Activated B cell treated with CpG ODN at 0.5 μM for 24 hours (primary cell): ENCODE results near the gene IRX5. TPM values are rescaled to one million over a fixed set of nuclear protein-coding genes. Genes with fewer than 3 reads are reported as not detected.

Experiments
- ATAC-seq: fragments of 200-7000 bp; cut with Tn5 transposase; one replicate; pipeline ENCODE4 v1.10.0; 2021; ENCODE audit warnings: low read depth, mild to moderate bottlenecking, moderate library complexity
- CTCF ChIA-PET: fragments of 350-600 bp; sonication (Branson Sonifier 250); formaldehyde crosslinking; loops from one replicate; lab custom pipeline; 2021; ENCODE audit warnings: antibody characterized with exemption; lab: Charles Lee
- POLR2A ChIA-PET: fragments of 350-600 bp; sonication (Branson Sonifier 250); formaldehyde crosslinking; loops from one replicate; lab custom pipeline; 2021; ENCODE audit warnings: antibody characterized with exemption; lab: Charles Lee
- DNase-seq: peaks from one replicate; pipeline ENCODE4 v3.0.0; 2022
- H3K27ac Mint-ChIP-seq: one replicate; pipeline ENCODE4 v1.8.0; 2020; ENCODE audit warnings: mixed read lengths
- H3K27me3 Mint-ChIP-seq: one replicate; pipeline ENCODE4 v1.8.0; 2021; ENCODE audit warnings: mixed read lengths
- H3K36me3 Mint-ChIP-seq: one replicate; pipeline ENCODE4 v1.8.0; 2021; ENCODE audit warnings: low read depth, mixed read lengths
- H3K4me1 Mint-ChIP-seq: one replicate; pipeline ENCODE4 v1.8.0; 2021; ENCODE audit warnings: mixed read lengths
- H3K4me3 Mint-ChIP-seq: one replicate; pipeline ENCODE4 v1.8.0; 2020; ENCODE audit warnings: mild to moderate bottlenecking, mixed read lengths
- H3K9me3 Mint-ChIP-seq: one replicate; pipeline ENCODE4 v1.8.0; 2020; ENCODE audit warnings: mixed read lengths
- intact Hi-C: fragments of 100-400 bp; cut with micrococcal nuclease; formaldehyde crosslinking; loops from one replicate; pipeline ENCODE4 v1.15.1; 2024
- total RNA-seq: library from RNA; stranded (reverse); gene quantifications from 2 replicates; pipeline ENCODE4 v1.2.3, GENCODE V29; 2022
- TF ChIP-seq, protein P1 (sequence below): fragments of 200-600 bp; IDR thresholded peaks from one replicate; pipeline ENCODE4 v1.8.0; 2022; ENCODE audit warnings: antibody characterized with exemption, mild to moderate bottlenecking

The IRX5 gene
- total RNA-seq, 1 donor from 2014 or later = not detected

DNA sequence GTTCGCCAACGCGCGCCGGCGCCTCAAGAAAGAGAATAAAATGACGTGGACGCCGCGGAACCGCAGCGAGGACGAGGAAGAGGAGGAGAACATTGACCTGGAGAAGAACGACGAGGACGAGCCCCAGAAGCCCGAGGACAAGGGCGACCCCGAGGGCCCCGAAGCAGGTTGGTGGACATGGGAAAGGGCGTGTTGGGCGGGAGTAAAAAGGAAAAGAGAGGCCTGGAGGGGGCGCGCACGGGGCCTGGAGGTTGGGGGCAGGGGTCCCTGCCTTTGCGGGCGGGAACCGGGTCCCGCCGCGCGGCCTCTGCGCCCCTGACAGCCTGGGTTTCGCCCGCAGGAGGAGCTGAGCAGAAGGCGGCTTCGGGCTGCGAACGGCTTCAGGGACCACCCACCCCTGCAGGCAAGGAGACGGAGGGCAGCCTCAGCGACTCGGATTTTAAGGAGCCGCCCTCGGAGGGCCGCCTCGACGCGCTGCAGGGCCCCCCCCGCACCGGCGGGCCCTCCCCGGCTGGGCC is 2.1 kb downstream of the IRX5 start:
- Mint-ChIP-seq H3K27ac (peak overlapping the region; percentile 30), H3K4me3 (no peak overlapping the region), H3K36me3 (peaks cover 2% of the 10 kb centered on the region), H3K27me3 (peaks cover 55% of the 10 kb centered on the region), H3K4me1 (peaks cover 41% of the 10 kb centered on the region), H3K9me3 (no peaks in the 10 kb centered on the region)
- intact Hi-C loops = no loop called here
- DNase-seq (no peak), ATAC-seq (no peak)
- ChIA-PET CTCF (no interaction called here), POLR2A (no interaction called here)
- TF ChIP-seq, protein P1, sequence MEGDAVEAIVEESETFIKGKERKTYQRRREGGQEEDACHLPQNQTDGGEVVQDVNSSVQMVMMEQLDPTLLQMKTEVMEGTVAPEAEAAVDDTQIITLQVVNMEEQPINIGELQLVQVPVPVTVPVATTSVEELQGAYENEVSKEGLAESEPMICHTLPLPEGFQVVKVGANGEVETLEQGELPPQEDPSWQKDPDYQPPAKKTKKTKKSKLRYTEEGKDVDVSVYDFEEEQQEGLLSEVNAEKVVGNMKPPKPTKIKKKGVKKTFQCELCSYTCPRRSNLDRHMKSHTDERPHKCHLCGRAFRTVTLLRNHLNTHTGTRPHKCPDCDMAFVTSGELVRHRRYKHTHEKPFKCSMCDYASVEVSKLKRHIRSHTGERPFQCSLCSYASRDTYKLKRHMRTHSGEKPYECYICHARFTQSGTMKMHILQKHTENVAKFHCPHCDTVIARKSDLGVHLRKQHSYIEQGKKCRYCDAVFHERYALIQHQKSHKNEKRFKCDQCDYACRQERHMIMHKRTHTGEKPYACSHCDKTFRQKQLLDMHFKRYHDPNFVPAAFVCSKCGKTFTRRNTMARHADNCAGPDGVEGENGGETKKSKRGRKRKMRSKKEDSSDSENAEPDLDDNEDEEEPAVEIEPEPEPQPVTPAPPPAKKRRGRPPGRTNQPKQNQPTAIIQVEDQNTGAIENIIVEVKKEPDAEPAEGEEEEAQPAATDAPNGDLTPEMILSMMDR = no peak

DNA sequence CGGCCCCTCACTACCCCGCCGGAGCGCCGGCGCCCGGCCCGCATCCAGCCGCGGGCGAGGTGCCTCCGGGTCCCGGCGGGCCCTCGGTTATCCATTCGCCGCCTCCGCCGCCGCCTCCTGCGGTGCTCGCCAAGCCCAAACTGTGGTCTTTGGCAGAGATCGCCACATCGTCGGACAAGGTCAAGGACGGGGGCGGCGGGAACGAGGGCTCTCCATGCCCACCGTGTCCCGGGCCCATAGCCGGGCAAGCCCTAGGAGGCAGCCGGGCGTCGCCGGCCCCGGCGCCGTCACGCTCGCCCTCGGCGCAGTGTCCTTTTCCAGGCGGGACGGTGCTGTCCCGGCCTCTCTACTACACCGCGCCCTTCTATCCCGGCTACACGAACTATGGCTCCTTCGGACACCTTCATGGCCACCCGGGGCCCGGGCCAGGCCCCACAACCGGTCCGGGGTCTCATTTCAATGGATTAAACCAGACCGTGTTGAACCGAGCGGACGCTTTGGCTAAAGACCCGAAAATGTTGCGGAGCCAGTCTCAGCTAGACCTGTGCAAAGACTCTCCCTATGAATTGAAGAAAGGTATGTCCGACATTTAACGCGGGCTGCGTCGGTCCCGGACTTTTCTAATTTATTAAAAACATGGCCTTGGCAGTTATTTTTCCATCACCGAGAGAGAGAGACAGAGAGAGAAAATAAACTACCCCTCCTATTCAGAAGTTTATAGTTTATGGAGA is 2.8 kb downstream of the IRX5 start:
- peaks cover 57% of the 10 kb centered on the region for H3K27me3 Mint-ChIP-seq
- no peak overlapping the region for H3K4me3 Mint-ChIP-seq
- ATAC-seq (no peak), DNase-seq (no peak)
- TF ChIP-seq, protein P1 = no peak
- no peaks in the 10 kb centered on the region for H3K9me3 Mint-ChIP-seq
- ChIA-PET CTCF (no interaction called here), POLR2A (no interaction called here)
- H3K4me1 Mint-ChIP-seq = peaks cover 39% of the 10 kb centered on the region
- H3K27ac Mint-ChIP-seq = no peak overlapping the region
- intact Hi-C loops = no loop called here
- H3K36me3 Mint-ChIP-seq = peaks cover 2% of the 10 kb centered on the region

DNA sequence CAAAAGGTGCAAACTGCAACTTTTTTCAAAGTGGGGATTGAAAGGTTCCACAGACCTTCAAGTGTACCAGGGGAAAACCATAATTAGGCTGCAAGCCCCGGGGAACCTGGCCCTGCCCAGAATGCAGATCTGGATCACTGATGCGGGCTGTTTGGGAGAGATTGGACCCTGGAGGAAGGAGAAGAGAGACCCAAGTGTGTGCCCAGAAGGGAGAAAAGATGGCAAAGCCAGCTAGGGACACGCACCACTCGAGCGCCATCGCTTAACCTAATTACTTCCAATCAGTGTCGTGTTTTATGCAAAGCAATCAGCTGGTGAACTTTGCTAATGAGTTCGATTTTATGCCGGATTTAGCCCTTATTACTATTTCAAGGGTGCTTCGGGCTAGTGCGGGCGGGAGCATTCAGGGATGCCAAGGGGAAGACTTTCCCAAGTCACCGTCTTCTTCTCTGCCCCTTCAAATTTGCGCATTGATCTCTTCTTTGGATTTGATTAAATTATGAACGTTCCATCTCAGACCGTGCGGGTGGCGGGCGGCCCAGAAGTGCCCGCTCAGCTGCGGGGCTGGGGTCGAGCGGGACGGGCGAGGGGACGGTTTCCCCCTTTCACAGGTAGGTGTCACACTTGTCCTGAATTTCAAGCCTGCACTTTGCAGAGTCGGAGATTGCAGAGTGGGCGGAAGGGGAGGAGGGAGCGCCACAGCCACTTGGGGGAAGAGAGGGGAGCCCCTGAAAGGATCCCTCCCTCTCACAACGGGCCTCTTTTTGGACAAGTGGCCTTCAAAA is 4.0 kb downstream of the IRX5 start:
- H3K27me3 Mint-ChIP-seq = peaks cover 62% of the 10 kb centered on the region
- H3K36me3 Mint-ChIP-seq = peaks cover 2% of the 10 kb centered on the region
- H3K27ac Mint-ChIP-seq = peak overlapping the region; percentile 65
- peaks cover 32% of the 10 kb centered on the region for H3K4me1 Mint-ChIP-seq
- TF ChIP-seq, protein P1 = no peak
- H3K4me3 Mint-ChIP-seq = no peak overlapping the region
- intact Hi-C loops = loop anchor here (5.0 kb wide), 1 partner anchor 1258 kb away; the partner anchor contains the start of gene GNAO1
- ChIA-PET POLR2A (no interaction called here), CTCF (no interaction called here)
- ATAC-seq = no peak
- no peak for DNase-seq
- no peaks in the 10 kb centered on the region for H3K9me3 Mint-ChIP-seq

DNA sequence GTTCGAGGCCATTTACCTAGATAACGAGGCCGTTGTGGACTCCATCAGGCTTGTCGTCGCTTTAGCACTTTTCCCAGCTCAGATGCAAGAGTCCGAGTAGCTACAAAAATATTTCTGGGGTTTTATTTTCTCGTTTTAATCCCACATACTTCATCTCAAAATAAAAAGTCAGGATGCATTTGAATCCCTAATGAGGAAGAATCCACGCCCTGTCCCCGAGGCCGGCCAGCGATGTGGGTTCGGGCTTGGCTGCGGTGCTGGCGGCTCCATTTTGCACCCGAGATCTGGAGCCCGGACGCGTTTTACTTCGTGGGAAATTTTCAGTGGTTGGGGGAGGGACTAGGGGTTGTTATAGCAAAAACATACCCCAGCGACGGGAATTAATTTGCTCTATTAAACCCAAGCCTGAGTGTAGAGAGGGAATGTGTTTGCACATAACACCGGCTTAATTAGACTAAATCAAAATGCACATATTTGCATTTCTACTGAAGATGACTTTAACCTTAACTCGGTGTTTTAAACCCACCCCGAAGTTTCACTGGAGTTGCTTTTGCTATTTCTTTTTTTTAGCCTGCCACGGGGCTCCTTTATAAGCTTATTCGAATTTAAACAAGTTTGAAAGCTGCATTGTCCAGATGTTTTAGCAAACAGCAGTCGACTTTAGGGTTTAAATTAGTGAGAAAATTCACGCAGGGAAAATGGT is 4.8 kb downstream of the IRX5 start:
- no peaks in the 10 kb centered on the region for H3K9me3 Mint-ChIP-seq
- no peak overlapping the region for H3K27ac Mint-ChIP-seq
- peaks cover 25% of the 10 kb centered on the region for H3K4me1 Mint-ChIP-seq
- CTCF ChIA-PET = no interaction called here
- no peak overlapping the region for H3K4me3 Mint-ChIP-seq
- TF ChIP-seq, protein P1 = no peak
- no peak for DNase-seq
- peaks cover 2% of the 10 kb centered on the region for H3K36me3 Mint-ChIP-seq
- intact Hi-C loops = loop anchor here (5.0 kb wide), 1 partner anchor 1257 kb away; the partner anchor contains the start of gene GNAO1
- POLR2A ChIA-PET = no interaction called here
- peaks cover 64% of the 10 kb centered on the region for H3K27me3 Mint-ChIP-seq
- no peak for ATAC-seq
